HEK293T (cell line): Measurements from ENCODE around the gene CCDC8.

Experiments
- CTCF ChIA-PET: fragments of 350-600 bp; formaldehyde crosslinking; extraction: SDS; loops from one replicate; lab custom pipeline; 2021; ENCODE audit warnings: antibody characterized with exemption, inconsistent platforms; lab: Yijun Ruan, JAX
- POLR2A ChIA-PET: fragments of 350-600 bp; formaldehyde crosslinking; extraction: SDS; loops from one replicate; lab custom pipeline; 2020; ENCODE audit warnings: antibody characterized with exemption, inconsistent platforms; lab: Yijun Ruan, JAX
- DNase-seq: peaks from one replicate; pipeline ENCODE4 v3.0.0; 2012; ENCODE audit warnings: mixed read lengths; ENCODE audit errors: extremely low spot score
- ARNT ChIP-seq: fragments of 450-650 bp; IDR thresholded peaks from 2 replicates; pipeline ENCODE4 v1.6.1; 2017; ENCODE audit warnings: mild to moderate bottlenecking
- BHLHE40 ChIP-seq: fragments of 450-650 bp; IDR thresholded peaks from 2 replicates; pipeline ENCODE4 v1.6.1; 2016; ENCODE audit warnings: mild to moderate bottlenecking, moderate library complexity, borderline replicate concordance
- CTBP1 ChIP-seq: fragments of 450-650 bp; IDR thresholded peaks from 2 replicates; pipeline ENCODE4 v1.6.1; 2016; ENCODE audit warnings: borderline replicate concordance
- ELF4 ChIP-seq: fragments of 450-650 bp; IDR thresholded peaks from 2 replicates; pipeline ENCODE4 v1.6.1; 2017; ENCODE audit warnings: antibody characterized with exemption
- FOXA1 ChIP-seq: fragments of 450-650 bp; IDR thresholded peaks from 2 replicates; pipeline ENCODE4 v1.6.1; 2016; ENCODE audit warnings: mild to moderate bottlenecking
- FOXK2 ChIP-seq: fragments of 450-650 bp; IDR thresholded peaks from 2 replicates; pipeline ENCODE4 v1.6.1; 2016; ENCODE audit warnings: mild to moderate bottlenecking
- FOXM1 ChIP-seq: fragments of 450-650 bp; IDR thresholded peaks from 2 replicates; pipeline ENCODE4 v1.6.1; 2017; ENCODE audit warnings: mild to moderate bottlenecking, borderline replicate concordance
- HDGF ChIP-seq: fragments of 450-650 bp; IDR thresholded peaks from 2 replicates; pipeline ENCODE4 v1.6.1; 2017; ENCODE audit warnings: antibody characterized with exemption, borderline replicate concordance
- L3MBTL2 ChIP-seq: fragments of 450-650 bp; conservative IDR thresholded peaks from 2 replicates; pipeline ENCODE4 v1.6.1; 2016; ENCODE audit warnings: mild to moderate bottlenecking
- LEF1 ChIP-seq: fragments of 450-650 bp; IDR thresholded peaks from 2 replicates; pipeline ENCODE4 v1.6.1; 2017; ENCODE audit warnings: mild to moderate bottlenecking, borderline replicate concordance
- NFRKB ChIP-seq: fragments of 450-650 bp; IDR thresholded peaks from 2 replicates; pipeline ENCODE4 v1.6.1; 2016; ENCODE audit warnings: mild to moderate bottlenecking, moderate library complexity
- SP1 ChIP-seq: fragments of 450-650 bp; IDR thresholded peaks from 2 replicates; pipeline ENCODE4 v1.6.1; 2017
- SUZ12 ChIP-seq: fragments of 450-650 bp; IDR thresholded peaks from 2 replicates; pipeline ENCODE4 v1.6.1; 2016; ENCODE audit warnings: mild to moderate bottlenecking
- TARDBP ChIP-seq: fragments of 450-650 bp; IDR thresholded peaks from 2 replicates; pipeline ENCODE4 v1.6.1; 2016
- ZNF384 ChIP-seq: fragments of 450-650 bp; IDR thresholded peaks from 2 replicates; pipeline ENCODE4 v1.6.1; 2016
- TF ChIP-seq, protein P1 (sequence below): fragments of 450-650 bp; IDR thresholded peaks from 2 replicates; pipeline ENCODE4 v1.6.1; 2016

CCDC8 gene

DNA sequence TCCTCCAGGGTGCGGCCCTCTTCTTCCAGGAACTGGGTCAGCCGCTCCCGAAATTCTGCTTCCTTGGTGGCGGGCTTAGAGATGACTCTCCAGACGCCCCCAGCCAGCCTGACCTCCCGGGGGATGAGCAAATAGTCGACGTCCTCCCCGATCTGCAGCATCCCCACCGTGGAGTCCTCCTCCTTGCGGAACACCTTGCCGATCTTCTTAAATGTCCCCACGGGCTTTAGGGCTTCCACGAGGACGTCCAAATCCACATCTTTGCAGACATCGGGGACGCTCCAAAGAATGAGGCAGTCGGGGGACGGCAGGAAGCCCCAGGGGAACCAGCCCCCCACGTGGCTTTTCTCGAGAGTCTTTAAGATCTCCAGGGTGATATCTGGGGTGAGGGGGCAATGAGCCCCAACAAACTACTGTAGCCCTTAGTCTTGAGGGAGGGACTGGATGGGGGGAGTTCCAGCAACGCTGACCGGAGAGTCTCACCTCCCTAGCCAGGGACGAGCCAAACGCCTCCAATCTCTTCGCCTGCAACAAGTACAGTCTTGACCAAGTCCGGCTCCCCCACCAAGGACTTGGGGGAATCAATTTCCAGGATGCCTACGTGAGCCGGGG lies 608 bp downstream of the CCDC8 start:
- ChIA-PET POLR2A (interaction anchor here (0.7 to 1.2 kb wide), 12 partner anchors 8 to 188 kb away, joined by 3 to 15 read pairs (median 4); partner anchors contain the start of gene PPP5C), CTCF (no interaction called here)
- TF ChIP-seq ELF4 = no peak
- no peak for TF ChIP-seq FOXK2
- no peak for TF ChIP-seq LEF1
- TF ChIP-seq SUZ12 = no peak
- TF ChIP-seq ARNT = no peak
- TF ChIP-seq HDGF = no peak
- DNase-seq = no peak

DNA sequence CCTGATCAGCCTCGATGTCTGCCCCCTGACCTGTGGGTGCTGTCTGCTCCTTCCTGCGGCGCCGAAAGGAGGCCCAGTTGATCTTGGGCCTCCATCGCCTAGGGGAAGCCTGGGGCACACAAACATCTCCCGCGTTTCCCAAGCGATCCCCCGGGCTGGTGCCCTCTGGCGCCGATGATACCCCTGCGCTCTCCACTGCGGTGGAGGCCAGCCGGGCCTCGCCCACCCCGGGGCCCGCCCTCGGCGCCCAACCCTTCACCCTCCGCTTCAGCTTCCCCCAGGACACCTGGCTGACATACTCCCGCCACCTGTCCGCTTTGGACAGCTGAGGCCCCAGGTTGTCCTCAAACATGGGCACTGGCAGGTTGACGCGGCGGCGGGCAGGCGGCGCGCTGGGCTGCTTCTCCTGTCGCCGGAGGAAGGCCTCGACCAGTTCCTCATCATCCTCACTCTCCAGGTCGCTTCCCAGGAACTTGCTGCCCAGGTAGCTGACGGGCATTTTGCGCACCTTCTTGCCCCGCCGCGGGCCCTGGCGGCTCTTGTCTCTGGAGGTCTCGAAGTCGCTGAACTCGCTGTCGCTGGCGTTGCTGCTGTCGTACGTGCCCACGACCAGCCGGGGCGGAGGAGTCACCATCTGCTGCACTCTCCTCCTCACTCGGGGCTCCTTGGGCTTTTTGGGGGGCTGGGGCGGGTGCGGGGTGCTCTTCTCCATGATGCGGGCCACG lies 1.3 kb downstream of the CCDC8 start:
- POLR2A ChIA-PET = no interaction called here
- CTCF ChIA-PET = no interaction called here
- no peak for DNase-seq
- TF ChIP-seq FOXK2 = no peak
- no peak for TF ChIP-seq LEF1
- TF ChIP-seq L3MBTL2 = no peak
- no peak for TF ChIP-seq SUZ12
- TF ChIP-seq, protein P1, sequence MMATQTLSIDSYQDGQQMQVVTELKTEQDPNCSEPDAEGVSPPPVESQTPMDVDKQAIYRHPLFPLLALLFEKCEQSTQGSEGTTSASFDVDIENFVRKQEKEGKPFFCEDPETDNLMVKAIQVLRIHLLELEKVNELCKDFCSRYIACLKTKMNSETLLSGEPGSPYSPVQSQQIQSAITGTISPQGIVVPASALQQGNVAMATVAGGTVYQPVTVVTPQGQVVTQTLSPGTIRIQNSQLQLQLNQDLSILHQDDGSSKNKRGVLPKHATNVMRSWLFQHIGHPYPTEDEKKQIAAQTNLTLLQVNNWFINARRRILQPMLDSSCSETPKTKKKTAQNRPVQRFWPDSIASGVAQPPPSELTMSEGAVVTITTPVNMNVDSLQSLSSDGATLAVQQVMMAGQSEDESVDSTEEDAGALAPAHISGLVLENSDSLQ = no peak
- TF ChIP-seq CTBP1 = no peak
- TF ChIP-seq ZNF384 = no peak
- no peak for TF ChIP-seq FOXA1
- TF ChIP-seq TARDBP = no peak
- no peak for TF ChIP-seq ELF4
- no peak for TF ChIP-seq ARNT

DNA sequence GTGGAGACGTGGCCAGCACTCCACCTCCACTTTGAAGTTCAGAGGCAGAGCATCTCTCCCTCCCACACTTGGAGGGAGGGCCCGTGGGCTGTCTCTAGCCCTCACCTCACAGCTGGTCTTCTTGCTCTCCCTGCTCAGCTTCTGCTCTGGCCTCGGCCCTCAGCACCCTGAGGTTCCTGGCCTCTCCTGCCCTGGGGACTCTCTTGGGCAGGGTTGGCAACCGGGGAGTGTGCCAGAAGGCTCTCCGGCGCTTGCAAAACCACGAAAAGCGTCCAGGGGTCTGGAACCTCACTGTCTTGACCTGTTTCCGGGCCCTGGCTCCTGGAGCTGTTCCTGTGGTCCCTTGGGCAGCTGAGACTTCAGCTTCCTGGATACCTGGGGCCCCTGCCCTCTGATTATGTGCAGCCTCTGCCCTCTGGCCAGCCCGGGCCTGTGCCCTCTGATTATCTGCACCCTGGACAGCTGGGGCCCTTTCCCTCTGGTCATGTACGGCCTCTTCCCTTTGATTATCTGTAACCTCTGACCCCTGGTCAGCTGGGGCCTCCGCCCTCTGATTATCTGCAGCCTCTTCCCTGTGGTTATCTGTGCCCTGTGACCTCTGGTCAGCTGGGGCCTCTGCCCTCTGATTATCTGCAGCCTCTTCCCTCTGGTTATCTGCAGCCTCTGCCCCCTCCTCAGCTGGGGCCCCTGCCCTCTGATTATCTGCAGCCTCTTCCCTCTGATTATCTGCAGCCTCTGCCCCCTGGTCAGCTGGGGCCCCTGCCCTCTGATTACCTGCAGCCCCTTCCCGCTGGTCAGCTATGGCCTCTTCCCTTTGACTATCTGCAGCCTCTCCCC lies 2.1 kb downstream of the CCDC8 start:
- TF ChIP-seq ELF4 = no peak
- no peak for TF ChIP-seq FOXM1
- no peak for TF ChIP-seq HDGF
- no peak for TF ChIP-seq ARNT
- TF ChIP-seq LEF1 = no peak
- ChIA-PET POLR2A (no interaction called here), CTCF (no interaction called here)
- no peak for DNase-seq

DNA sequence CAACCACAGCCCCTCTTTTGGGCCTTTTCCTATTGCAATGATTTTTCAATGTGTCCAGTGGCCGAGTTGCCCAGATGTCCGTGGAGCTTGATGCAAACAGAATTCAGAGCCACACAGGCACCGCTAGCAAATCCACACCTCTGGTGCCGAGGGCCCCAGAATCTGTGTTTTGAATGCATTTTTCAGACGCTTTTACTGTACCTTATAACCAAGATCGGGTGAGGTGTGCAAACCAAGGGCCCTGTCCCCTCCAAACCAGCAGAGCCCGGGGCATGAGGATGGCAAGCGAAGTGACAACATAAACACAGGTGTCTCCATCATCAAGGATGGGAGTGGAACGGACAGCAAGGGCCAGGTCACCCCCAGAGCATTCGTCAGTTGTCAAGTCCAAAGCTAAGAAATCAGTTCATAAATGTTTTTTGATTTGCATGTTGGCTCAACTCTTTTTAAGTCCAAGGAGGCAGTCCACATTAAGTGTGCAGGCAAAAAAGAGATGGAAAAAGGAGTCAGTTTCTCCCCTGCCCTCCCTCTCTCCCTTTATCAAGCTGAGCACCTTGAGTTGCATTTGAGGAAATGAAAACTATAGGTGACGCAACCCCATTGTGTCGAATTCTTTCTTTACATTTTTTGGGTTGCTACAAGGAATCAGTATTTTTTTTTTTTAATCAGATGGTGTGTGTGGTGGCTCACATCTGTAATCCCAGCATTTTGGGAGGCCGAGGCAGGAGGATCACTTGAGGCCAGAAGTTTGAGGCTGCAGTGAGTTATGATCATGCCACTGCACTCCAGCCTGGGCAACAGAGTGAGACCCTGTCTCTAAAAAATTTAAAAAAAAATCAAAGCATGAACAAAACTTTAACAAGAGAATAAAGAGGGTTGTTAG lies 2.9 kb downstream of the CCDC8 start:
- ChIA-PET POLR2A (interaction anchor here (0.6 to 1.2 kb wide), 2 partner anchors 21 to 702 kb away, joined by 3 read pairs; no protein-coding TSS in a partner anchor), CTCF (no interaction called here)
- TF ChIP-seq BHLHE40 (no peak), SP1 (no peak), ZNF384 (no peak), FOXK2 (no peak), CTBP1 (no peak), ELF4 (no peak), TARDBP (no peak), ARNT (no peak), LEF1 (no peak), SUZ12 (no peak), L3MBTL2 (no peak), FOXA1 (no peak), HDGF (no peak), NFRKB (no peak), FOXM1 (no peak)
- TF ChIP-seq, protein P1 = no peak
- no peak for DNase-seq

DNA sequence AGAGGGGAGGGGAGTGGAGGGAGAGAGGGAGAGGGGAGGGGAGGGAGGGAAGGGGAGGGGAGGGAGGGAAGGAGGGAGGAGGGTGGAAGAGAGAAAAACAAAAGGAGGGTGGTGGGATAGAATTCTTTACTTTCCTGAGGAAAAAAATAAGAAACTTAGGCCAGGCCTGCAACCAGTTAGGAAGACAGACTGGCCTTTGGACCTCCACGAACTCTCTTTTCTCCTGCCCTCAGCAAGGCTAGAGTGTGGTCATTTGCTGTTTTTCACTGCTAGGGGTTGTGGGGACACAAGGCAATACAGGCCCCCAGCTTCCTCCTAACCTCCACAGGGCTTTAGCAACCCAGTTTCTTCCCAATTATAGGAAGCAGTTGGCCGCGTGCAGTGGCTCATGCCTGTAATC lies 4.2 kb downstream of the CCDC8 start:
- POLR2A ChIA-PET = interaction anchor here (1.2 kb wide), 1 partner anchor 23 kb away, joined by 3 read pairs; no protein-coding TSS in a partner anchor
- DNase-seq = no peak
- no peak for TF ChIP-seq NFRKB
- TF ChIP-seq FOXK2 = no peak
- no peak for TF ChIP-seq BHLHE40
- no peak for TF ChIP-seq FOXM1
- TF ChIP-seq L3MBTL2 = no peak
- TF ChIP-seq ARNT = no peak
- TF ChIP-seq SP1 = no peak
- no peak for TF ChIP-seq CTBP1
- TF ChIP-seq LEF1 = no peak
- no peak for TF ChIP-seq TARDBP
- no peak for TF ChIP-seq HDGF
- TF ChIP-seq ZNF384 = no peak
- no peak for TF ChIP-seq ELF4
- TF ChIP-seq SUZ12 = no peak
- TF ChIP-seq FOXA1 = no peak
- TF ChIP-seq, protein P1 = no peak
- CTCF ChIA-PET = no interaction called here
